DMS153 treated with DMSO at 0.1 percent for 48 hours (cell line): ENCODE results near the gene CCDC92.
"Not testable (repeated sequence)": the region's sequence is repeated elsewhere in the genome, so short reads cannot be mapped to it uniquely, and the experiment has no call there.

Experiments
- DNase-seq: peaks from one replicate; lab custom pipeline; 2025; ENCODE audit not compliant: unreplicated experiment; lab: John Stamatoyannopoulos, UW

CCDC92 gene

GRCh38 chr12:123911672-123912409 lies 60.8 kb downstream of the CCDC92 start:
- DNase-seq = not testable (repeated sequence)

GRCh38 chr12:123910761-123911193 lies 61.9 kb downstream of the CCDC92 start:
- no peak for DNase-seq

- no peak for DNase-seq
Observed at GRCh38 chr12:123910057-123910456, 62.6 kb downstream of the CCDC92 start.

GRCh38 chr12:123908884-123909725 lies 63.5 kb downstream of the CCDC92 start:
- DNase-seq = no peak

- DNase-seq = no peak
Observed at GRCh38 chr12:123907726-123908476, 64.7 kb downstream of the CCDC92 start.

GRCh38 chr12:123906711-123907420 lies 65.8 kb downstream of the CCDC92 start:
- DNase-seq = no peak

GRCh38 chr12:123905319-123905925 lies 67.2 kb downstream of the CCDC92 start:
- peak; percentile 27 for DNase-seq

- no peak for DNase-seq
Observed at GRCh38 chr12:123903301-123904065, 69.1 kb downstream of the CCDC92 start.

GRCh38 chr12:123902821-123903220 lies 69.8 kb downstream of the CCDC92 start:
- DNase-seq = no peak

GRCh38 chr12:123900871-123901376 lies 71.7 kb downstream of the CCDC92 start:
- no peak for DNase-seq

GRCh38 chr12:123899368-123899767 lies 73.3 kb downstream of the CCDC92 start:
- no peak for DNase-seq

- DNase-seq = no peak
Observed at GRCh38 chr12:123898673-123899072, 74.0 kb downstream of the CCDC92 start.

GRCh38 chr12:123897221-123897620 lies 75.4 kb downstream of the CCDC92 start:
- no peak for DNase-seq

- no peak for DNase-seq
Observed at GRCh38 chr12:123896767-123897166, 75.9 kb downstream of the CCDC92 start.

GRCh38 chr12:123895451-123895850 lies 77.2 kb downstream of the CCDC92 start:
- DNase-seq = no peak

- DNase-seq = no peak
Observed at GRCh38 chr12:123894823-123895345, 77.7 kb downstream of the CCDC92 start.

GRCh38 chr12:123893276-123893675 lies 79.4 kb downstream of the CCDC92 start:
- DNase-seq = no peak

- DNase-seq = no peak
Observed at GRCh38 chr12:123892853-123893252, 79.8 kb downstream of the CCDC92 start.

GRCh38 chr12:123892180-123892559 lies 80.5 kb downstream of the CCDC92 start:
- no peak for DNase-seq
